HFFc6 (cell line): ENCODE data around the gene CDH9. TPM values are rescaled to one million over a fixed set of nuclear protein-coding genes. Genes with fewer than 3 reads are reported as not detected.

Source experiments
- DNase-seq: peaks from one replicate; pipeline ENCODE4 v3.0.0-alpha.2; 2018
- H3K27ac Mint-ChIP-seq: 2 replicates; pipeline ENCODE4 v1.8.0; 2020; ENCODE audit warnings: mild to moderate bottlenecking, mixed read lengths
- H3K27me3 Mint-ChIP-seq: 2 replicates; pipeline ENCODE4 v1.8.0; 2021; ENCODE audit warnings: mild to moderate bottlenecking, moderate library complexity, mixed read lengths; ENCODE audit not compliant: insufficient read depth
- H3K36me3 Mint-ChIP-seq: 2 replicates; pipeline ENCODE4 v1.8.0; 2021; ENCODE audit warnings: low read depth, mixed read lengths
- H3K4me1 Mint-ChIP-seq: 2 replicates; pipeline ENCODE4 v1.8.0; 2020; ENCODE audit warnings: low read depth, mixed read lengths
- H3K4me3 Mint-ChIP-seq: 2 replicates; pipeline ENCODE4 v1.8.0; 2020; ENCODE audit warnings: mild to moderate bottlenecking, moderate library complexity, mixed read lengths
- H3K9me3 Mint-ChIP-seq: 2 replicates; pipeline ENCODE4 v1.8.0; 2020; ENCODE audit warnings: mild to moderate bottlenecking, mixed read lengths
- total RNA-seq, 6 experiments: library from RNA; stranded (reverse); fragmentation: NEBNext Ultra II Directional; extraction: Animal tissue kit (Norgen Biotek cat#: 25700); gene quantifications; 2 replicates in 1 of 6; 3 replicates in 5 of 6; pipeline ENCODE4 v1.2.3, GENCODE V29; 2021
- TF ChIP-seq, protein P1 (sequence below): fragments of 200-600 bp; sonication (generic); IDR thresholded peaks from 2 replicates; pipeline ENCODE4 v1.5.0; 2021; ENCODE audit warnings: antibody characterized with exemption, mild to moderate bottlenecking

The CDH9 gene
- total RNA-seq, 6 experiments from 2014 or later: not detected

DNA sequence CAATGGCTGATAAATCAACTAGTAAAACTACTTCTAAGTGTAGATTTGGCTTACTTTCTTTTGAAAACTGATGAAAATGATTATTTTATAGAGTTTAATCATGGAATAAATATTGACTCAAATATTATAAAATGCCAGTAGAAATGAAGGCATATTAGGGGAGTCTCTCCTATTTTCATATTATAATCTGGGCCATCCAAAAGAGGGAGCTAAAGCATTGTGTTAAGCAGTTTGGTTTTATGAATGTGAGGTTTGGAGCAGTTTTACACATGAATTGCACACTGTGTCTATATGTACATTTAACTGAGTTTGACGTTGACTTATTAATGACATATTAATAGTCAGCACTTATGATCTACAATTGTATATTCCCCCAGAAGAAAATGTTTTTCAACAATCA, 17.4 kb downstream of the CDH9 start:
- Mint-ChIP-seq H3K27me3 (no peaks in the 10 kb centered on the region), H3K4me3 (no peak overlapping the region), H3K36me3 (no peaks in the 10 kb centered on the region), H3K9me3 (no peaks in the 10 kb centered on the region), H3K27ac (no peak overlapping the region), H3K4me1 (no peaks in the 10 kb centered on the region)
- DNase-seq: peak; percentile 11
- TF ChIP-seq, protein P1, sequence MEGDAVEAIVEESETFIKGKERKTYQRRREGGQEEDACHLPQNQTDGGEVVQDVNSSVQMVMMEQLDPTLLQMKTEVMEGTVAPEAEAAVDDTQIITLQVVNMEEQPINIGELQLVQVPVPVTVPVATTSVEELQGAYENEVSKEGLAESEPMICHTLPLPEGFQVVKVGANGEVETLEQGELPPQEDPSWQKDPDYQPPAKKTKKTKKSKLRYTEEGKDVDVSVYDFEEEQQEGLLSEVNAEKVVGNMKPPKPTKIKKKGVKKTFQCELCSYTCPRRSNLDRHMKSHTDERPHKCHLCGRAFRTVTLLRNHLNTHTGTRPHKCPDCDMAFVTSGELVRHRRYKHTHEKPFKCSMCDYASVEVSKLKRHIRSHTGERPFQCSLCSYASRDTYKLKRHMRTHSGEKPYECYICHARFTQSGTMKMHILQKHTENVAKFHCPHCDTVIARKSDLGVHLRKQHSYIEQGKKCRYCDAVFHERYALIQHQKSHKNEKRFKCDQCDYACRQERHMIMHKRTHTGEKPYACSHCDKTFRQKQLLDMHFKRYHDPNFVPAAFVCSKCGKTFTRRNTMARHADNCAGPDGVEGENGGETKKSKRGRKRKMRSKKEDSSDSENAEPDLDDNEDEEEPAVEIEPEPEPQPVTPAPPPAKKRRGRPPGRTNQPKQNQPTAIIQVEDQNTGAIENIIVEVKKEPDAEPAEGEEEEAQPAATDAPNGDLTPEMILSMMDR: peak; percentile 68

DNA sequence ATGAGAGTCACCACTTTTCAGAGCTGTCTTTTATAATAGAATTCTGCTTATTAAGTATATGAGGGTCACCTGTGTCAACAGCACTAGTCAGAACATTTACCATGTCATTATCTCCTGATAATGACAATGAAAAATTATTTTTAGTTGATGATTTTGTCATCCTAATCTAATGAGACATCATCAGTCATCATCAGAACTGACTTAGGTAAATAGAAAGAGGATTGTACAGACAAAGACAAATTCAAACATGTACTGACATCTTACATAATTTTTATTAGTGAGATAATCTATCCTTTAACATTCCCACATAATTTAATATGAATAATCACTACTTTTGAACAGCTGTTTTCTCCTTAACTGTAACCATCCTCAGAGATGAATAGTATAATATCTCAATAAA, 22.6 kb downstream of the CDH9 start:
- TF ChIP-seq, protein P1: no peak
- Mint-ChIP-seq H3K9me3 (no peaks in the 10 kb centered on the region), H3K27ac (no peak overlapping the region)

DNA sequence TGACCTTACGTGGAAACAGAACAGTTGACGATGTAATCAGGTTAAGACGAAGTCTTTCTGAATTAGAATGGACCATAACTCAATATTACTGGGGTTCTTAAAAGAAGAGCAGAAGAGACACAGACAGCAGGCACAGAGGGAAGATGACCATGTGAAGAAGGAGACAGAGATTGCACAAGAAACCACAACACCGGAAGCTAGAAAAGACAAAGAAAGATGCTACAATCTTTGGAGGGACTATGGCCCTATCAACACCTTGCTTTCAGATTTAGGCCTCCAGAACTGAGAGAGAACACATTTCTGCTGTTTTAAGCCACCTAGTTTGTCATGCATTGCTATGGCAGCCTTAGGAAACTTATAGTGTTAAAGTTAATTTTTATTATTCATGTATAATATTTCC, 27.1 kb downstream of the CDH9 start:
- no peak overlapping the region for H3K27ac Mint-ChIP-seq
- TF ChIP-seq, protein P1: no peak
- no peaks in the 10 kb centered on the region for H3K36me3 Mint-ChIP-seq
- no peaks in the 10 kb centered on the region for H3K9me3 Mint-ChIP-seq
- DNase-seq: no peak
- H3K4me3 Mint-ChIP-seq: no peak overlapping the region
- H3K4me1 Mint-ChIP-seq: no peaks in the 10 kb centered on the region
- no peaks in the 10 kb centered on the region for H3K27me3 Mint-ChIP-seq

More for the DNA sequence above, 22.6 kb downstream of the CDH9 start:
- DNase-seq: no peak
- H3K27me3 Mint-ChIP-seq: no peaks in the 10 kb centered on the region
- H3K4me3 Mint-ChIP-seq: no peak overlapping the region
- H3K4me1 Mint-ChIP-seq: no peaks in the 10 kb centered on the region
- no peaks in the 10 kb centered on the region for H3K36me3 Mint-ChIP-seq

DNA sequence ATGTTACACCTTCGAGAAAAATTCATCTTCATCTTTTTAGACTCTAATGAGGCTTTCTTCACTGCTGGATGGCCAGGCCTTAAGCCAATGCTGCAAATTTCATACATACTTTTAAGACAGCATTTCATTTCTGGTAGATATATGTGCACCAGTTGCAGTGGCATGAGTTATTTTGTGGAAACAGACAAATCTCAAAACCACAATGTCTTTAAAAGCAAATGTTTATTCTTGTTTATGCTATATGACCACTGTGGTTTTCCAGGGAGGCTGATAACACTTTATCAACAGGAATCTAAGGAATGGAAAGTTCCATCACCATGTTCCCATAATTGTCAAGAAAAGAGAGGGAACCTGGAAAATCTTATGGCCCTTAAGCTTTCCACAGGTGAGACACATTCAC, 27.7 kb downstream of the CDH9 start:
- no peak overlapping the region for H3K27ac Mint-ChIP-seq
- no peaks in the 10 kb centered on the region for H3K4me1 Mint-ChIP-seq
- H3K36me3 Mint-ChIP-seq: no peaks in the 10 kb centered on the region
- DNase-seq: no peak
- TF ChIP-seq, protein P1: no peak
- no peak overlapping the region for H3K4me3 Mint-ChIP-seq
- no peaks in the 10 kb centered on the region for H3K27me3 Mint-ChIP-seq
- no peaks in the 10 kb centered on the region for H3K9me3 Mint-ChIP-seq

DNA sequence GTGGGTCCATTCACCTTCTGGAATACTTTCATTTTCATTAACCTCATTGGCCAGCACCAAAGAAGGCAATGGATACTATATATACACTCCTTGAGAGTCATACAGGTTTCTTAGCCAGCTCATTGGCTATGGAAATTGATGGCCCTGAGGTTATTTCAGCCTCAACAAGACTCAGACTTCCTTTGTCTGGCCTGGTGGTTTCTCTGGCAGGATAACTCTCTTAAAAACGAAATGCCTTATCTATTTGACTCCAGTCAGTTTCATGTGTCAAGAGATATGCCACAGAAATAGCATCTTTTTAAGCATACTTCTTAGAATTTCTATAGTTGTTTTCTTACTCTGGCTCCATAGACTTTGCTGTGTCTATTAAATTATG, 28.9 kb downstream of the CDH9 start:
- DNase-seq: no peak
- H3K4me3 Mint-ChIP-seq: no peak overlapping the region
- TF ChIP-seq, protein P1: no peak
- H3K9me3 Mint-ChIP-seq: no peaks in the 10 kb centered on the region; the same call in 1 of the 2 replicates
- H3K36me3 Mint-ChIP-seq: no peaks in the 10 kb centered on the region
- no peak overlapping the region for H3K27ac Mint-ChIP-seq
- H3K4me1 Mint-ChIP-seq: no peaks in the 10 kb centered on the region
- no peaks in the 10 kb centered on the region for H3K27me3 Mint-ChIP-seq
